COLO668 (cell line): ENCODE measurements around the gene ABLIM2.

Experiments used
- DNase-seq: peaks from one replicate; lab custom pipeline; 2025; ENCODE audit not compliant: unreplicated experiment; lab: John Stamatoyannopoulos, UW

Gene ABLIM2

GRCh38 chr4:8123389-8123788 is 35.2 kb downstream of the ABLIM2 start:
- no peak for DNase-seq

GRCh38 chr4:8122746-8123145 is 35.9 kb downstream of the ABLIM2 start:
- no peak for DNase-seq

GRCh38 chr4:8121292-8122015 is 37.2 kb downstream of the ABLIM2 start:
- DNase-seq = no peak

- DNase-seq = no peak
Observed at GRCh38 chr4:8120501-8120900, 38.1 kb downstream of the ABLIM2 start.

GRCh38 chr4:8119877-8120276 is 38.7 kb downstream of the ABLIM2 start:
- no peak for DNase-seq

GRCh38 chr4:8118531-8118930 is 40.1 kb downstream of the ABLIM2 start:
- no peak for DNase-seq

- no peak for DNase-seq
Observed at GRCh38 chr4:8118035-8118434, 40.6 kb downstream of the ABLIM2 start.

GRCh38 chr4:8117278-8117682 is 41.3 kb downstream of the ABLIM2 start:
- DNase-seq = peak; percentile 56

GRCh38 chr4:8115916-8116315 is 42.7 kb downstream of the ABLIM2 start:
- no peak for DNase-seq

GRCh38 chr4:8115203-8115520 is 43.5 kb downstream of the ABLIM2 start:
- no peak for DNase-seq

GRCh38 chr4:8114456-8115202 is 44.0 kb downstream of the ABLIM2 start:
- no peak for DNase-seq

GRCh38 chr4:8113611-8114377 is 44.8 kb downstream of the ABLIM2 start:
- peak; percentile 51 for DNase-seq

- peak; percentile 77 for DNase-seq
Observed at GRCh38 chr4:8112672-8113071, 45.9 kb downstream of the ABLIM2 start.

GRCh38 chr4:8112036-8112576 is 46.5 kb downstream of the ABLIM2 start:
- peak; percentile 19 for DNase-seq

GRCh38 chr4:8110071-8110986 is 48.3 kb downstream of the ABLIM2 start:
- peak; percentile 53 for DNase-seq

GRCh38 chr4:8109406-8110065 is 49.1 kb downstream of the ABLIM2 start:
- no peak for DNase-seq

- DNase-seq = peak; percentile 74
Observed at GRCh38 chr4:8108991-8109390, 49.6 kb downstream of the ABLIM2 start.

- DNase-seq = peak; percentile 92
Observed at GRCh38 chr4:8108261-8108660, 50.4 kb downstream of the ABLIM2 start.

- DNase-seq = peak; percentile 24
Observed at GRCh38 chr4:8107146-8107657, 51.4 kb downstream of the ABLIM2 start.
